ENCODE results near the gene CADPS2. TPM values are rescaled to one million over a fixed set of nuclear protein-coding genes. Genes with fewer than 3 reads are reported as not detected.

Gene CADPS2
- total RNA-seq, 1 donor from 2014 or later, result 6.4 TPM

DNA sequence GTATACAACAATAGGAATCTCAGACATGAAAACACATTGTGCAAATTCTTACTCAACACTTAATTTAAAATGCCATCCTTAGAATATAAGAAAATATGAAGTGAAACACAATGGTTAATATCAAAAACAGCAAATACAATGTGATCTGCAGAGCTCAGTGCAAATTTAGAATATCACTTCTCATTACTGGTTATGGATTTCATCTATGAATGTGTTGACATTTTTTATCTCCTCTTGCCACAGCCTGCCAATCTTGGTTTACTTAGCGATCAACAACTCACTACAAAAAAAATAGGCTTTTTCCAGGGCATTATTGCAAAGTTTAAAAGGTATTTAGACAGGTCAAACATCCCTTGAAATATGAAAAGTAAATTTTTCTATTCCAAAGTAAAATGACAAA lies 158.5 kb downstream of the CADPS2 start:
- H3K4me2 ChIP-seq (ENCODE audit: low read length), result no peak overlapping the region
- H3K27ac ChIP-seq (ENCODE audit: low read depth, low read length), result no peak overlapping the region
- TF ChIP-seq EZH2 (IDR thresholded peaks at IDR 0.05; ENCODE audit: insufficient read depth, low read length), result no peak
- TF ChIP-seq, protein P1, sequence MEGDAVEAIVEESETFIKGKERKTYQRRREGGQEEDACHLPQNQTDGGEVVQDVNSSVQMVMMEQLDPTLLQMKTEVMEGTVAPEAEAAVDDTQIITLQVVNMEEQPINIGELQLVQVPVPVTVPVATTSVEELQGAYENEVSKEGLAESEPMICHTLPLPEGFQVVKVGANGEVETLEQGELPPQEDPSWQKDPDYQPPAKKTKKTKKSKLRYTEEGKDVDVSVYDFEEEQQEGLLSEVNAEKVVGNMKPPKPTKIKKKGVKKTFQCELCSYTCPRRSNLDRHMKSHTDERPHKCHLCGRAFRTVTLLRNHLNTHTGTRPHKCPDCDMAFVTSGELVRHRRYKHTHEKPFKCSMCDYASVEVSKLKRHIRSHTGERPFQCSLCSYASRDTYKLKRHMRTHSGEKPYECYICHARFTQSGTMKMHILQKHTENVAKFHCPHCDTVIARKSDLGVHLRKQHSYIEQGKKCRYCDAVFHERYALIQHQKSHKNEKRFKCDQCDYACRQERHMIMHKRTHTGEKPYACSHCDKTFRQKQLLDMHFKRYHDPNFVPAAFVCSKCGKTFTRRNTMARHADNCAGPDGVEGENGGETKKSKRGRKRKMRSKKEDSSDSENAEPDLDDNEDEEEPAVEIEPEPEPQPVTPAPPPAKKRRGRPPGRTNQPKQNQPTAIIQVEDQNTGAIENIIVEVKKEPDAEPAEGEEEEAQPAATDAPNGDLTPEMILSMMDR (IDR thresholded peaks at IDR 0.05; ENCODE audit: insufficient read depth, low read depth, low read length), result no peak
- H4K20me1 ChIP-seq (ENCODE audit: insufficient read depth, low read length), result no peaks in the 10 kb centered on the region
- DNase-seq (ENCODE audit: low read depth), result no peak
- no peaks in the 10 kb centered on the region for H3K4me1 Mint-ChIP-seq (ENCODE audit: low read depth, unreplicated experiment)
- H3K4me1 ChIP-seq (ENCODE audit: insufficient read depth, low read length), result no peaks in the 10 kb centered on the region
- H3K79me2 ChIP-seq (ENCODE audit: insufficient read depth, low read length), result no peaks in the 10 kb centered on the region
- no peaks in the 10 kb centered on the region for H3K27me3 Mint-ChIP-seq (ENCODE audit: low read depth, unreplicated experiment)
- H3K4me3 ChIP-seq (ENCODE audit: insufficient read depth, low read depth, low read length), result no peak overlapping the region
- H3K36me3 ChIP-seq (ENCODE audit: insufficient read depth, low read length), result no peaks in the 10 kb centered on the region
- no peaks in the 10 kb centered on the region for H3K36me3 Mint-ChIP-seq (ENCODE audit: low read depth, unreplicated experiment)
- no peak overlapping the region for H3K27ac Mint-ChIP-seq (ENCODE audit: unreplicated experiment)
- H3K9me3 Mint-ChIP-seq (ENCODE audit: unreplicated experiment), result no peaks in the 10 kb centered on the region
- H3K9ac ChIP-seq (ENCODE audit: low read length), result no peak overlapping the region
- FAIRE-seq, result no peak
- no peaks in the 10 kb centered on the region for H3K9me3 ChIP-seq (ENCODE audit: insufficient read depth, low read depth, low read length)
- H3K27me3 ChIP-seq (ENCODE audit: insufficient read depth, low read length), result no peaks in the 10 kb centered on the region
- H3K4me3 Mint-ChIP-seq (ENCODE audit: unreplicated experiment), result no peak overlapping the region
- H2AFZ ChIP-seq (ENCODE audit: low read depth, low read length), result no peak overlapping the region

DNA sequence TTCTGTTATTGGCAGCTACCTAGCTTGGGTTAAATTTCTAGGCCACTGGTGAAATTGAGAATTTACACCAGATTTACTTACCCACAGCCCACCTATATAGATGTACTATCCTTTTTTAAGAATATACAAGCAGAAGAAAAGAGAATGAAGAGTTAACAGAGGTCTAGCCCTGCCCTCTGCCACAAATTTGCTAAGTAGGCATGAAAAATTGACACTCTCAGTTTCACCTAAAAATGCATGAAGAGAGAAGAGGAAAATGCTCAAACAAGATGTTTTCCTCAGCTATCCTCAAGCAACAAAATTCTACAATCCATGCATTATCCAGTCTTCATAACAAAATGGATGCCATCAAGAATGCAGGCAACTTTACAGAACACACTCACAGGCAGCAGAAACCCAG lies 158.9 kb downstream of the CADPS2 start:
- H3K4me3 Mint-ChIP-seq (ENCODE audit: unreplicated experiment), result no peak overlapping the region
- H3K27ac Mint-ChIP-seq (ENCODE audit: unreplicated experiment), result no peak overlapping the region
- no peak overlapping the region for H3K27ac ChIP-seq (ENCODE audit: low read depth, low read length)
- no peak overlapping the region for H3K4me3 ChIP-seq (ENCODE audit: insufficient read depth, low read depth, low read length)
- no peaks in the 10 kb centered on the region for H4K20me1 ChIP-seq (ENCODE audit: insufficient read depth, low read length)
- no peaks in the 10 kb centered on the region for H3K36me3 ChIP-seq (ENCODE audit: insufficient read depth, low read length)
- H3K4me2 ChIP-seq (ENCODE audit: low read length), result no peak overlapping the region
- DNase-seq (ENCODE audit: low read depth) (no peak), FAIRE-seq (no peak)
- H3K27me3 Mint-ChIP-seq (ENCODE audit: low read depth, unreplicated experiment), result no peaks in the 10 kb centered on the region
- no peak overlapping the region for H2AFZ ChIP-seq (ENCODE audit: low read depth, low read length)
- H3K4me1 Mint-ChIP-seq (ENCODE audit: low read depth, unreplicated experiment), result no peaks in the 10 kb centered on the region
- no peaks in the 10 kb centered on the region for H3K4me1 ChIP-seq (ENCODE audit: insufficient read depth, low read length)
- no peaks in the 10 kb centered on the region for H3K79me2 ChIP-seq (ENCODE audit: insufficient read depth, low read length)
- no peaks in the 10 kb centered on the region for H3K27me3 ChIP-seq (ENCODE audit: insufficient read depth, low read length)
- no peaks in the 10 kb centered on the region for H3K36me3 Mint-ChIP-seq (ENCODE audit: low read depth, unreplicated experiment)
- no peak overlapping the region for H3K9ac ChIP-seq (ENCODE audit: low read length)
- H3K9me3 Mint-ChIP-seq (ENCODE audit: unreplicated experiment), result no peaks in the 10 kb centered on the region
- no peaks in the 10 kb centered on the region for H3K9me3 ChIP-seq (ENCODE audit: insufficient read depth, low read depth, low read length)
- TF ChIP-seq EZH2 (IDR thresholded peaks at IDR 0.05; ENCODE audit: insufficient read depth, low read length), result no peak
- TF ChIP-seq, protein P1 (IDR thresholded peaks at IDR 0.05; ENCODE audit: insufficient read depth, low read depth, low read length), result no peak

DNA sequence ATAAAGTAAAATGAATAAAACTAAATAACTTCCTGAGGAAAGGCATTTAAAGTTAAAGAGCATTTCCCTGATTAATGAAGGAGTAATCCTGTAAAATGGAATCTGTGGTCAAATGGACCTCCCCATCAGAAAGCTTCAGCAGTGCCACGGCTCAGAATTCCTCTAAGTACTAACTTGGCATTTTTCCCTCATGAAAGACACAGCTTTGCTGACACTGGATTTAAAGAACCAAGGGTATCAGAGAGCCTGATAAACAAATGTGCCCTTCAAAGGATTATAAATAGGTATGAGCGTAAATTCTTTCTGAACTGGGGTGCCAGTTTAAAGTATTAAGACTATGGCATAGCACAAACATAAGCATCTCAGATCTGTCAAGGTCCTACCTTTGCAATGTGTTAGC lies 159.4 kb downstream of the CADPS2 start:
- Mint-ChIP-seq H3K27ac (ENCODE audit: unreplicated experiment) (no peak overlapping the region), H3K4me1 (ENCODE audit: low read depth, unreplicated experiment) (no peaks in the 10 kb centered on the region), H3K9me3 (ENCODE audit: unreplicated experiment) (no peaks in the 10 kb centered on the region), H3K36me3 (ENCODE audit: low read depth, unreplicated experiment) (no peaks in the 10 kb centered on the region), H3K4me3 (ENCODE audit: unreplicated experiment) (no peak overlapping the region), H3K27me3 (ENCODE audit: low read depth, unreplicated experiment) (no peaks in the 10 kb centered on the region)
- Histone ChIP-seq H3K9ac (ENCODE audit: low read length) (no peak overlapping the region), H3K27me3 (ENCODE audit: insufficient read depth, low read length) (no peaks in the 10 kb centered on the region), H3K4me3 (ENCODE audit: insufficient read depth, low read depth, low read length) (no peak overlapping the region), H3K79me2 (ENCODE audit: insufficient read depth, low read length) (no peaks in the 10 kb centered on the region), H3K27ac (ENCODE audit: low read depth, low read length) (no peak overlapping the region), H3K36me3 (ENCODE audit: insufficient read depth, low read length) (no peaks in the 10 kb centered on the region), H3K9me3 (ENCODE audit: insufficient read depth, low read depth, low read length) (no peaks in the 10 kb centered on the region), H3K4me1 (ENCODE audit: insufficient read depth, low read length) (no peaks in the 10 kb centered on the region), H2AFZ (ENCODE audit: low read depth, low read length) (no peak overlapping the region), H4K20me1 (ENCODE audit: insufficient read depth, low read length) (no peaks in the 10 kb centered on the region), H3K4me2 (ENCODE audit: low read length) (no peak overlapping the region)
- DNase-seq (ENCODE audit: low read depth), result no peak
- TF ChIP-seq EZH2 (IDR thresholded peaks at IDR 0.05; ENCODE audit: insufficient read depth, low read length), result no peak
- TF ChIP-seq, protein P1 (IDR thresholded peaks at IDR 0.05; ENCODE audit: insufficient read depth, low read depth, low read length), result no peak
- FAIRE-seq, result no peak
